HUES6 (cell line): ENCODE data around the gene PSMD9.
"Not testable (repeated sequence)": the region's sequence is repeated elsewhere in the genome, so short reads cannot be mapped to it uniquely, and the experiment has no call there.

Source experiments
- H3K27ac ChIP-seq: 2 replicates; pipeline ENCODE4 v1.7.0; 2013; ENCODE audit warnings: low read depth, mild to moderate bottlenecking, low read length, inconsistent platforms
- H3K27me3 ChIP-seq: 2 replicates; pipeline ENCODE4 v1.6.1; 2013; ENCODE audit warnings: low read length; ENCODE audit not compliant: control insufficient read depth, insufficient read depth
- H3K36me3 ChIP-seq: 2 replicates; pipeline ENCODE4 v1.6.1; 2013; ENCODE audit warnings: low read length; ENCODE audit not compliant: control insufficient read depth, insufficient read depth
- H3K4me1 ChIP-seq: 2 replicates; pipeline ENCODE4 v1.6.1; 2013; ENCODE audit warnings: low read length; ENCODE audit not compliant: control insufficient read depth, insufficient read depth
- H3K4me3 ChIP-seq: 2 replicates; pipeline ENCODE4 v1.5.1; 2013; ENCODE audit warnings: low read depth, low read length
- H3K9ac ChIP-seq: one replicate; pipeline ENCODE4 v1.6.1; 2013; ENCODE audit warnings: mild to moderate bottlenecking, low read length
- H3K9me3 ChIP-seq: 2 replicates; pipeline ENCODE4 v1.6.1; 2013; ENCODE audit warnings: low read depth, low read length; ENCODE audit not compliant: control insufficient read depth, insufficient read depth

Gene PSMD9

GRCh38 chr12:121858318-121858661, 30.3 kb upstream of the PSMD9 start:
- peak overlapping the region; percentile 69 for H3K9ac ChIP-seq
- no peak overlapping the region for H3K4me3 ChIP-seq
- no peak overlapping the region for H3K27ac ChIP-seq
- no peaks in the 10 kb centered on the region for H3K27me3 ChIP-seq
- H3K4me1 ChIP-seq, result peaks cover 38% of the 10 kb centered on the region
- H3K9me3 ChIP-seq, result no peaks in the 10 kb centered on the region
- H3K36me3 ChIP-seq, result no peaks in the 10 kb centered on the region

- Histone ChIP-seq H3K36me3 (no peaks in the 10 kb centered on the region), H3K27ac (peak within 1 kb of the TSS; percentile 80), H3K4me1 (peaks cover 38% of the 10 kb centered on the region), H3K9ac (peak within 1 kb of the TSS; percentile 69), H3K9me3 (no peaks in the 10 kb centered on the region), H3K27me3 (no peaks in the 10 kb centered on the region), H3K4me3 (peak within 1 kb of the TSS; percentile 5; the same call in 1 of the 2 replicates)
These were observed 29.7 kb upstream of the PSMD9 start, which contains the start of gene HPD for GRCh38 chr12:121858662-121859572. Gene HPD, minus strand, starts transcription at chr12:121858859. Its CDS starts 36 bp downstream, at chr12:121858823.

GRCh38 chr12:121860257-121860656, 28.3 kb upstream of the PSMD9 start:
- H3K4me1 ChIP-seq, result peaks cover 38% of the 10 kb centered on the region
- H3K27ac ChIP-seq, result no peak overlapping the region
- H3K9ac ChIP-seq, result no peak overlapping the region
- no peaks in the 10 kb centered on the region for H3K9me3 ChIP-seq
- no peaks in the 10 kb centered on the region for H3K36me3 ChIP-seq
- H3K27me3 ChIP-seq, result no peaks in the 10 kb centered on the region
- no peak overlapping the region for H3K4me3 ChIP-seq

- not testable (repeated sequence) for H3K27me3 ChIP-seq, H3K9me3 ChIP-seq, H3K27ac ChIP-seq, H3K9ac ChIP-seq, H3K4me3 ChIP-seq, H3K36me3 ChIP-seq
- H3K4me1 ChIP-seq, result peaks cover 38% of the 10 kb centered on the region
These were observed 27.9 kb upstream of the PSMD9 start for GRCh38 chr12:121860699-121861098.

- Histone ChIP-seq H3K4me3 (no peak overlapping the region), H3K9ac (no peak overlapping the region)
These were observed 26.8 kb upstream of the PSMD9 start for GRCh38 chr12:121861636-121862254.

GRCh38 chr12:121866331-121866730, 22.3 kb upstream of the PSMD9 start:
- Histone ChIP-seq H3K27ac (no peak overlapping the region), H3K4me3 (no peak overlapping the region), H3K4me1 (peaks cover 8% of the 10 kb centered on the region; the same call in 1 of the 2 replicates), H3K36me3 (no peaks in the 10 kb centered on the region), H3K9me3 (no peaks in the 10 kb centered on the region), H3K27me3 (no peaks in the 10 kb centered on the region), H3K9ac (no peak overlapping the region)

More at GRCh38 chr12:121861636-121862254, 26.8 kb upstream of the PSMD9 start:
- no peaks in the 10 kb centered on the region for H3K36me3 ChIP-seq
- no peaks in the 10 kb centered on the region for H3K27me3 ChIP-seq
- H3K9me3 ChIP-seq, result no peaks in the 10 kb centered on the region
- H3K27ac ChIP-seq, result no peak overlapping the region
- H3K4me1 ChIP-seq, result peaks cover 38% of the 10 kb centered on the region

- not testable (repeated sequence) for H3K27ac ChIP-seq, H3K4me1 ChIP-seq, H3K9ac ChIP-seq, H3K36me3 ChIP-seq, H3K9me3 ChIP-seq, H3K4me3 ChIP-seq, H3K27me3 ChIP-seq
These were observed 19.4 kb upstream of the PSMD9 start for GRCh38 chr12:121869229-121869628.

GRCh38 chr12:121871467-121871866, 17.1 kb upstream of the PSMD9 start:
- Histone ChIP-seq H3K27me3 (no peaks in the 10 kb centered on the region), H3K27ac (no peak overlapping the region), H3K4me1 (no peaks in the 10 kb centered on the region), H3K36me3 (no peaks in the 10 kb centered on the region), H3K9me3 (no peaks in the 10 kb centered on the region), H3K9ac (no peak overlapping the region), H3K4me3 (no peak overlapping the region)

- H3K27me3 ChIP-seq, result no peaks in the 10 kb centered on the region
- no peak overlapping the region for H3K27ac ChIP-seq
- H3K36me3 ChIP-seq, result no peaks in the 10 kb centered on the region
- H3K4me1 ChIP-seq, result no peaks in the 10 kb centered on the region
- H3K4me3 ChIP-seq, result no peak overlapping the region
- no peak overlapping the region for H3K9ac ChIP-seq
- no peaks in the 10 kb centered on the region for H3K9me3 ChIP-seq
These were observed 15.9 kb upstream of the PSMD9 start for GRCh38 chr12:121872546-121873215.

- no peaks in the 10 kb centered on the region for H3K9me3 ChIP-seq
- no peak overlapping the region for H3K27ac ChIP-seq
- H3K4me1 ChIP-seq, result no peaks in the 10 kb centered on the region
- H3K4me3 ChIP-seq, result no peak overlapping the region
- no peaks in the 10 kb centered on the region for H3K36me3 ChIP-seq
- H3K27me3 ChIP-seq, result no peaks in the 10 kb centered on the region
- no peak overlapping the region for H3K9ac ChIP-seq
These were observed 15.4 kb upstream of the PSMD9 start for GRCh38 chr12:121873216-121873569.

GRCh38 chr12:121874071-121874470, 14.5 kb upstream of the PSMD9 start:
- no peak overlapping the region for H3K9ac ChIP-seq
- H3K4me3 ChIP-seq, result no peak overlapping the region
- H3K4me1 ChIP-seq, result no peaks in the 10 kb centered on the region
- H3K27me3 ChIP-seq, result no peaks in the 10 kb centered on the region
- H3K36me3 ChIP-seq, result no peaks in the 10 kb centered on the region
- H3K27ac ChIP-seq, result no peak overlapping the region
- no peaks in the 10 kb centered on the region for H3K9me3 ChIP-seq
